Thyroid gland (tissue), 4 donors: ENCODE data around the gene CERS2. TPM values are rescaled to one million over a fixed set of nuclear protein-coding genes. Genes with fewer than 3 reads are reported as not detected.

Experiments used
- DNase-seq, 2 donors: peaks; one replicate each; pipeline ENCODE4 v3.0.0-alpha.2; 2019
- H3K27ac ChIP-seq, 3 donors: fragments of 200-600 bp; sonication (generic); 1 replicate in 2 of 3; 2 replicates in 1 of 3; pipeline ENCODE4 v1.5.1; 2016 to 2019; ENCODE audit warnings: mild to moderate bottlenecking in 1 of 3, moderate library complexity in 1 of 3
- H3K27me3 ChIP-seq: fragments of 200-600 bp; sonication (generic); one replicate; pipeline ENCODE4 v1.5.1; 2019
- H3K36me3 ChIP-seq, 2 donors: fragments of 200-600 bp; sonication (generic); one replicate each; pipeline ENCODE4 v1.5.1; 2016 to 2019
- H3K4me1 ChIP-seq, 2 donors: fragments of 200-600 bp; sonication (generic); one replicate each; pipeline ENCODE4 v1.5.1; 2017 to 2019
- H3K4me3 ChIP-seq, 3 donors: fragments of 200-600 bp; sonication (generic); replicated peaks in 1 of 3; 1 replicate in 2 of 3; 2 replicates in 1 of 3; pipeline ENCODE4 v1.5.1; 2016; ENCODE audit warnings: mild to moderate bottlenecking in 1 of 3
- H3K9me3 ChIP-seq: fragments of 200-600 bp; sonication (generic); one replicate; pipeline ENCODE4 v1.5.1; 2017
- CTCF ChIP-seq, 6 experiments: fragments of 200-600 bp in 3 of 6; fragments of 450-650 bp in 3 of 6; sonication (generic) in 3 of 6; IDR thresholded peaks; one replicate each; pipeline ENCODE4 v1.5.1; 2016 to 2019; ENCODE audit warnings: antibody characterized with exemption in 6 of 6, mild to moderate bottlenecking in 2 of 6, inconsistent platforms in 1 of 6, moderate library complexity in 1 of 6
- POLR2A ChIP-seq, 2 donors: fragments of 450-650 bp; IDR thresholded peaks; one replicate each; pipeline ENCODE4 v1.6.1; 2017; ENCODE audit warnings: antibody characterized with exemption in 2 of 2, mild to moderate bottlenecking in 2 of 2, moderate library complexity in 1 of 2
- WGBS, 2 donors: methylation state at CpG; one replicate each; pipeline ENCODE4 v1.1.5; 2017; 5-methylcytosine and 5-hydroxymethylcytosine counted together
- intact Hi-C: fragments of 100-400 bp; cut with DNase I; formaldehyde crosslinking; loops from one replicate; pipeline ENCODE4 v1.15.1; 2023
- total RNA-seq, 4 donors: library from RNA; depleted of rRNA; stranded (reverse); fragments of >200 nt; gene quantifications; one replicate each; pipeline ENCODE4 v1.2.3, GENCODE V29; 2016

The CERS2 gene
- total RNA-seq, 4 donors from 2014 or later: 158 to 183 (median 171) TPM

GRCh38 chr1:151001602-151002001 lies 27.0 kb upstream of the CERS2 start:
- DNase-seq: no peak
- intact Hi-C loops: no loop called here
- TF ChIP-seq CTCF (IDR thresholded peaks at IDR 0.05) (no peak), POLR2A (IDR thresholded peaks at IDR 0.05) (no peak)
- no peaks in the 10 kb centered on the region for H3K9me3 ChIP-seq
- H3K4me1 ChIP-seq: peaks cover 31 to 41% of the 10 kb centered on the region in 2 donors
- H3K27ac ChIP-seq: peak overlapping the region; percentile 2 to 98 (median 71)
- H3K36me3 ChIP-seq: peaks cover 29 to 39% of the 10 kb centered on the region in 2 donors
- H3K27me3 ChIP-seq: no peaks in the 10 kb centered on the region
- 67 to 78% methylated on average over 4 of the region's 4 CpGs for WGBS, 2 donors
- H3K4me3 ChIP-seq: no peak overlapping the region

GRCh38 chr1:151000408-151000807 lies 25.8 kb upstream of the CERS2 start:
- TF ChIP-seq CTCF (IDR thresholded peaks at IDR 0.05): no peak
- TF ChIP-seq POLR2A (IDR thresholded peaks at IDR 0.05): no peak
- peak overlapping the region in 2 of 3 donors; percentile 5 to 43 for H3K27ac ChIP-seq
- no peak overlapping the region for H3K4me3 ChIP-seq
- H3K27me3 ChIP-seq: no peaks in the 10 kb centered on the region
- no peaks in the 10 kb centered on the region for H3K9me3 ChIP-seq
- no peak for DNase-seq
- WGBS, 2 donors: 97 to 98% methylated on average over 3 of the region's 3 CpGs
- peaks cover 29 to 40% of the 10 kb centered on the region in 2 donors for H3K36me3 ChIP-seq
- peaks cover 31 to 46% of the 10 kb centered on the region in 2 donors for H3K4me1 ChIP-seq
- intact Hi-C loops: no loop called here

- 98 to 100% methylated on average over 2 of the region's 2 CpGs for WGBS, 2 donors
- Histone ChIP-seq H3K4me1 (peaks cover 28 to 46% of the 10 kb centered on the region in 2 donors), H3K27me3 (no peaks in the 10 kb centered on the region), H3K36me3 (peaks cover 29 to 40% of the 10 kb centered on the region in 2 donors), H3K27ac (peak overlapping the region in 2 of 3 donors; percentile 5 to 43), H3K9me3 (no peaks in the 10 kb centered on the region), H3K4me3 (no peak overlapping the region)
- intact Hi-C loops: loop anchor here (10.0 kb wide), 1 partner anchor 445 kb away; no protein-coding TSS in a partner anchor
- DNase-seq: no peak
- TF ChIP-seq POLR2A (IDR thresholded peaks at IDR 0.05): no peak
- TF ChIP-seq CTCF (IDR thresholded peaks at IDR 0.05): no peak
These were observed 25.3 kb upstream of the CERS2 start for GRCh38 chr1:150999926-151000325.

GRCh38 chr1:150999051-150999674 lies 24.5 kb upstream of the CERS2 start:
- no peak overlapping the region for H3K4me3 ChIP-seq
- 82 to 89% methylated on average over 17 of the region's 17 CpGs for WGBS, 2 donors
- no peaks in the 10 kb centered on the region for H3K27me3 ChIP-seq
- H3K9me3 ChIP-seq: no peaks in the 10 kb centered on the region
- H3K36me3 ChIP-seq: peaks cover 29 to 40% of the 10 kb centered on the region in 2 donors
- TF ChIP-seq CTCF (IDR thresholded peaks at IDR 0.05): no peak
- TF ChIP-seq POLR2A (IDR thresholded peaks at IDR 0.05): no peak
- no peak overlapping the region for H3K27ac ChIP-seq
- H3K4me1 ChIP-seq: peaks cover 21 to 39% of the 10 kb centered on the region in 2 donors
- DNase-seq: no peak
- intact Hi-C loops: loop anchor here (10.0 kb wide), 1 partner anchor 444 kb away; no protein-coding TSS in a partner anchor

- intact Hi-C loops: loop anchor here (10.0 kb wide), 1 partner anchor 443 kb away; no protein-coding TSS in a partner anchor
- 74 to 84% methylated on average over 4 to 5 of the region's 5 CpGs for WGBS, 2 donors
- Histone ChIP-seq H3K36me3 (peaks cover 29 to 40% of the 10 kb centered on the region in 2 donors), H3K27me3 (no peaks in the 10 kb centered on the region), H3K4me3 (no peak overlapping the region), H3K4me1 (peaks cover 9 to 26% of the 10 kb centered on the region in 2 donors), H3K9me3 (no peaks in the 10 kb centered on the region), H3K27ac (no peak overlapping the region)
- DNase-seq: no peak
- TF ChIP-seq CTCF (IDR thresholded peaks at IDR 0.05): no peak
These were observed 23.3 kb upstream of the CERS2 start for GRCh38 chr1:150997949-150998348.
